Effector memory CD8-positive, alpha-beta T cell (primary cell): ENCODE results near the gene USP10.

Experiments
- ATAC-seq: fragments of 150-1000 bp; cut with Tn5 transposase; replicated peaks from 2 replicates; pipeline ENCODE4 v1.10.0; 2021; ENCODE audit warnings: mild to moderate bottlenecking, moderate library complexity
- DNase-seq, 3 experiments: peaks; one replicate each; pipeline ENCODE4 v3.0.0; 2021
- H3K27ac Mint-ChIP-seq, 2 donors: one replicate each; pipeline ENCODE4 v1.8.0; 2022; ENCODE audit warnings: mild to moderate bottlenecking in 2 of 2, mixed read lengths in 2 of 2, moderate library complexity in 2 of 2
- H3K27me3 Mint-ChIP-seq, 2 donors: one replicate each; pipeline ENCODE4 v1.8.0; 2022; ENCODE audit warnings: mixed read lengths in 2 of 2
- H3K36me3 Mint-ChIP-seq: one replicate; pipeline ENCODE4 v1.8.0; 2022; ENCODE audit warnings: mild to moderate bottlenecking, moderate library complexity, mixed read lengths; ENCODE audit not compliant: insufficient read depth
- H3K4me1 Mint-ChIP-seq, 2 donors: one replicate each; pipeline ENCODE4 v1.8.0; 2022; ENCODE audit warnings: low read depth in 2 of 2, mixed read lengths in 2 of 2
- H3K4me3 Mint-ChIP-seq, 2 donors: one replicate each; pipeline ENCODE4 v1.8.0; 2022; ENCODE audit warnings: mild to moderate bottlenecking in 2 of 2, mixed read lengths in 2 of 2, moderate library complexity in 2 of 2
- H3K9me3 Mint-ChIP-seq, 2 donors: one replicate each; pipeline ENCODE4 v1.8.0; 2022; ENCODE audit warnings: mixed read lengths in 2 of 2

USP10 gene

GRCh38 chr16:84813141-84813934 lies 113.5 kb downstream of the USP10 start:
- Mint-ChIP-seq H3K36me3 (no peaks in the 10 kb centered on the region), H3K9me3 (no peaks in the 10 kb centered on the region), H3K4me1 (peaks cover 5 to 8% of the 10 kb centered on the region in 2 donors), H3K4me3 (no peak overlapping the region), H3K27ac (no peak overlapping the region), H3K27me3 (peaks cover 27 to 29% of the 10 kb centered on the region in 2 donors)
- no peak for ATAC-seq
- DNase-seq, result no peak

GRCh38 chr16:84815462-84815861 lies 115.7 kb downstream of the USP10 start:
- Mint-ChIP-seq H3K4me1 (peaks cover 11 to 15% of the 10 kb centered on the region in 2 donors), H3K27ac (no peak overlapping the region), H3K27me3 (peaks cover 28 to 30% of the 10 kb centered on the region in 2 donors), H3K9me3 (no peaks in the 10 kb centered on the region), H3K4me3 (no peak overlapping the region), H3K36me3 (no peaks in the 10 kb centered on the region)
- DNase-seq, result no peak
- no peak for ATAC-seq

DNA sequence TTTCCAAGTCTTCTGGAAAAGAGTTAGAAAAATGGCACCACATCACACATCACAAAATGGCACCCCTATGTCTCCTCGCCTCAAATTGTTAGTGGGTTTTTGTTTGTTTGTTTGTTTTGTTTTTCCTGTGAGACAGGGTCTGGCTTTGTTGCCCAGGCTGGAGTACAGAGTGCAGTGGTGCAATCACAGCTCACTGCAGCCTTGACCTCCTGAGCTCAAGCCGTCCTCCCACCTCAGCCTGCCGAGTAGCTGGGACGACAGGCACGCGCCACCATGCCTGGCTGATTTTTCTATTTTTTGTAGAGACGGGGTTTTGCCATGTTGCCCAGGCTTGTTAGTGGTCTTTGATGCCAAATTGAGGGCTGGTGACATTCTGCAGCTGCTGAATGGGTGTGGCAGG lies 116.2 kb downstream of the USP10 start:
- Mint-ChIP-seq H3K27ac (no peak overlapping the region), H3K4me3 (no peak overlapping the region), H3K4me1 (peaks cover 14% of the 10 kb centered on the region in 2 donors), H3K27me3 (peaks cover 33 to 34% of the 10 kb centered on the region in 2 donors), H3K9me3 (no peaks in the 10 kb centered on the region), H3K36me3 (peaks cover 5% of the 10 kb centered on the region)
- no peak for DNase-seq
- ATAC-seq, result no peak

DNA sequence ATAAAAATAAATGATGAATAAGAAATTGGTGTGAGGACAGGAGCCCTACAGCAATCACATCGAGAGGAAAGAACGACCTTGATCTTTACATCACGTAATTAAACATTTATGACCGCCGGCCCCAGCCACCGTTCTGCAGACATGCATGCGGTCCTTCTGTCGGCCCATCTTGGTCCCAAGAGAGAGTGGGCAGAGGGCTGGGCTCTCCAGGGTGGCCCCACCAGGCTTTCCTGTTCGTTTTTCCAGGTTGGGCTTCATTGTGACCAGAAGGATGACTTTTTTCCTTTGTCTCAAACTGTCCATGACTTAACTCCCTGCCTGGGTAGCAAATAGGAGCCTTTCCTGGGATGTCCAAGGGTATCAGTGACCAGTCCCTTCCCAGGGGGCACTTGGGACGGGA lies 116.7 kb downstream of the USP10 start:
- Mint-ChIP-seq H3K36me3 (peaks cover 5% of the 10 kb centered on the region), H3K9me3 (no peaks in the 10 kb centered on the region), H3K27me3 (peaks cover 37 to 38% of the 10 kb centered on the region in 2 donors), H3K27ac (no peak overlapping the region), H3K4me3 (no peak overlapping the region), H3K4me1 (peaks cover 12 to 14% of the 10 kb centered on the region in 2 donors)
- ATAC-seq (no peak), DNase-seq (no peak)

- Mint-ChIP-seq H3K4me3 (no peak overlapping the region), H3K27ac (no peak overlapping the region), H3K9me3 (no peaks in the 10 kb centered on the region), H3K36me3 (peaks cover 5% of the 10 kb centered on the region), H3K4me1 (peaks cover 12 to 14% of the 10 kb centered on the region in 2 donors), H3K27me3 (peaks cover 45% of the 10 kb centered on the region in 2 donors)
- DNase-seq (no peak), ATAC-seq (no peak)
Measured at GRCh38 chr16:84817206-84817605, 117.4 kb downstream of the USP10 start.

GRCh38 chr16:84817613-84818012 lies 117.8 kb downstream of the USP10 start:
- Mint-ChIP-seq H3K27me3 (peaks cover 47 to 49% of the 10 kb centered on the region in 2 donors), H3K4me1 (peaks cover 12 to 14% of the 10 kb centered on the region in 2 donors), H3K4me3 (no peak overlapping the region)

DNA sequence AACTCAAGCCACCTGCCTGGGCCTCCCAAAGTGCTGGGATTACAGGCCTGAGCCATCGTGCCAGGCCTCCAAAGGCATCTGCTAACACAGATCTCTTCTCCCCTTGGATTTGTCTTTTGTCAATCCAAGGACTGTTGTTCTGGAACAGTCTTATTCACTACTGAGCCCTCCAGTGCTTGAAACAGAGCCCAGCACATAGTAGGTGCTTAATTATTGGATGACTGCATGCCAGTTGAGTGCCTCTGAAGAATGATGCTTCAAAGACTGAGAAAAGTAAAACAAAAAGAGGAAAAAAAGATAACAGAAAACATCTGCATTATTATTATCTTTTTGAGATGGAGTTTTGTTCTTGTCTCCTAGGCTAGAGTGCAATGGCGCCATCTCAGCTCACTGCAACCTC lies 118.3 kb downstream of the USP10 start:
- H3K4me3 Mint-ChIP-seq, result no peak overlapping the region
- ATAC-seq (no peak), DNase-seq (no peak)
- H3K27ac Mint-ChIP-seq, result no peak overlapping the region
- no peaks in the 10 kb centered on the region for H3K9me3 Mint-ChIP-seq
- peaks cover 47 to 49% of the 10 kb centered on the region in 2 donors for H3K27me3 Mint-ChIP-seq
- H3K36me3 Mint-ChIP-seq, result peaks cover 5% of the 10 kb centered on the region
- H3K4me1 Mint-ChIP-seq, result peaks cover 10% of the 10 kb centered on the region in 2 donors

More at GRCh38 chr16:84817613-84818012, 117.8 kb downstream of the USP10 start:
- peaks cover 5% of the 10 kb centered on the region for H3K36me3 Mint-ChIP-seq
- no peaks in the 10 kb centered on the region for H3K9me3 Mint-ChIP-seq
- ATAC-seq (no peak), DNase-seq (no peak)
- no peak overlapping the region for H3K27ac Mint-ChIP-seq

GRCh38 chr16:84818989-84819643 lies 119.3 kb downstream of the USP10 start:
- Mint-ChIP-seq H3K9me3 (no peaks in the 10 kb centered on the region), H3K27ac (no peak overlapping the region), H3K4me3 (no peak overlapping the region), H3K36me3 (peaks cover 5% of the 10 kb centered on the region), H3K4me1 (peaks cover 9 to 10% of the 10 kb centered on the region in 2 donors), H3K27me3 (peaks cover 47 to 56% of the 10 kb centered on the region in 2 donors)
- ATAC-seq, result no peak
- DNase-seq, result no peak

DNA sequence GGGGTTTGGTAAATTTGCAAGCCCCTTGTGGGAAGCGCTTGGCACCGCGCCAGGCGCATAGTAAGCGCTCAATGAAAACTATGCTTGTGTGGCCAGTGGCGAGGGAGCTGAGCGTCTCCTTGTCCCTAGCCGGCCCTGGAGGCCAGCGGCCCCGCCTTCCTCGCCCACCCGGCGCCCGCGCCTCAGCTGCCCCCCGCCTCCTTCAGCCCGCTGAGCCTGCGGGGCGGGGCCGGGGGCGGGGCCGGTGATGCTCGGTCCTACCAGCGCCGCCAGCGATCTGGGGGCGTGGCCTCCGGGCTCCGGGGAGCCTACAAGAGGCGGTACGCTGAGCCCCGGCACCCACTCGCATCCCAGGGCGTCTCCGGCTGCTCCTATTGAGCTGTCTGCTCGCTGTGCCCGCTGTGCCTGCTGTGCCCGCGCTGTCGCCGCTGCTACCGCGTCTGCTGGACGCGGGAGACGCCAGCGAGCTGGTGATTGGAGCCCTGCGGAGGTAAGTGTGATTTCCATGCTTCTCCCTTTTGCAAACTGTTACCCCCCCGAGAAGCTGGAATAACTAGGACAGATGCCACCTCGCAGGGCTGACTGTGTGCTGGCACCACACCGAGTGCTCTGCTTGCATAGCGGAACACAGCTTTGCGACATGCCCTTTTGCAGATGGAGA lies 120.0 kb downstream of the USP10 start, which contains the start of gene CRISPLD2:
Gene CRISPLD2, plus strand, starts transcription at position 342 of the 661 bp plus-strand sequence. CDS start 18,511 bp downstream, outside the sequence.
- Mint-ChIP-seq H3K27me3 (peaks cover 53 to 63% of the 10 kb centered on the region in 2 donors), H3K36me3 (peaks cover 7% of the 10 kb centered on the region), H3K4me1 (peaks cover 9 to 10% of the 10 kb centered on the region in 2 donors), H3K4me3 (peak within 1 kb of the TSS; percentile 54 to 82), H3K27ac (no peak within 1 kb of the TSS), H3K9me3 (no peaks in the 10 kb centered on the region)
- DNase-seq (peak; percentile 38 to 70 (median 66)), ATAC-seq (peak; percentile 98)

GRCh38 chr16:84820305-84820684 lies 120.5 kb downstream of the USP10 start:
- Mint-ChIP-seq H3K27ac (no peak overlapping the region), H3K27me3 (peaks cover 59 to 65% of the 10 kb centered on the region in 2 donors)
- DNase-seq, result no peak

DNA sequence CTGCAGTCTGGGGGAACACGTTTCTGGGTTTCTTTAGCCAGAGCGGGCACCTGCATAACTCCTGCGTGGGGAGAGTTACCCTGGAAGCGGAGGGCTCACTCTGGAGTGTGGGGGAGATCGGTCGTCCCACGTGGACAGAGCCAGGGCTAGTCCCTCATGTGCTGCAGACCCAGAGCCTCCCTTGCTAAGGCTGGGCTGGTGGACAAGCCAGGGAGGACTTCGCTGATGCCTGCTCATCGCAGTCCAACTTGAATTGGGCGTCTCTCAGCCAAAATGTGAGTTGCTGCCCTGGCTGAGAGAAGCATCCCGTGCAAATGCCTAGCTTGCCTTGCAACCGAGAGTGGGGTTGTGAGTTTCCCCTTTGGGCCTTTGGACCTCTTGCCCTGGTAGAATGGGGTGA lies 121.0 kb downstream of the USP10 start:
- Mint-ChIP-seq H3K27me3 (peaks cover 59 to 62% of the 10 kb centered on the region in 2 donors), H3K36me3 (peaks cover 11% of the 10 kb centered on the region), H3K27ac (no peak overlapping the region), H3K4me1 (peaks cover 9 to 10% of the 10 kb centered on the region in 2 donors), H3K9me3 (no peaks in the 10 kb centered on the region), H3K4me3 (peak overlapping the region in 1 of 2 donors; percentile 82)
- no peak for DNase-seq
- ATAC-seq, result no peak

More at GRCh38 chr16:84820305-84820684, 120.5 kb downstream of the USP10 start:
- ATAC-seq, result no peak
- Mint-ChIP-seq H3K4me3 (peak overlapping the region; percentile 54 to 82), H3K36me3 (peaks cover 11% of the 10 kb centered on the region), H3K9me3 (no peaks in the 10 kb centered on the region), H3K4me1 (peaks cover 9 to 10% of the 10 kb centered on the region in 2 donors)

DNA sequence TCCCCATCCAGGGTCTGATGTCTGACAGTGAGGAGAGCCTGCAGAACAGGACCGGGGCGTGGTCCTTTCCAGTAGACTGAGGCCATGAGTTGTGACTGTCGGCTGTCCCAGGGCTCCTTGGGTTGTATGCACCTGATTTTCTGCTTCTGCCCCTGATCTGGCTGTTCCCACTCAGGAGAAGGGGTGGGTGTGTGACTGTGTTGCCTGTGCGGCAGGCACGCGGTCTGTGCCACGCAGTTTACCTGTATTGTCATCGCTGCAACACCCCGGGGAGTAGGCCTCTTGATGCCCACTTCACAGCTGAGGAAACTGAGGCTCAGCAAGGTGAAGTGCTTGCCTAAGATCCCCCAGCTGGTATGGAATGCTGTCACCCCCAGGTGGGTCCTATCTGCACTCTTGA lies 121.4 kb downstream of the USP10 start:
- Mint-ChIP-seq H3K27me3 (peaks cover 58 to 59% of the 10 kb centered on the region in 2 donors), H3K9me3 (no peaks in the 10 kb centered on the region), H3K4me3 (peak overlapping the region in 1 of 2 donors; percentile 82), H3K27ac (no peak overlapping the region), H3K4me1 (peaks cover 9 to 10% of the 10 kb centered on the region in 2 donors), H3K36me3 (peaks cover 11% of the 10 kb centered on the region)
- no peak for ATAC-seq
- no peak for DNase-seq
